ENCODE data around the gene ASB3. TPM values are rescaled to one million over a fixed set of nuclear protein-coding genes. Genes with fewer than 3 reads are reported as not detected.

ASB3 gene
- total RNA-seq, 2 donors from 2014 or later = 10.5 to 14.0 TPM

Other genes with a start within 250 kb of the ASB3 start
- 1 to 10 TPM; 2.1 to 5.9 TPM for gene CHAC2, start 19.1 kb downstream of the ASB3 start, total RNA-seq
- gene ERLEC1, start 91 bp upstream of the ASB3 start, total RNA-seq = 10 to 100 TPM; 43.8 to 86.7 TPM
- gene GPR75, start 73.0 kb upstream of the ASB3 start, total RNA-seq = 1 to 10 TPM; 2.1 to 4.0 TPM
- 10 to 100 TPM; 19.1 to 28.0 TPM for gene PSME4, start 184.0 kb upstream of the ASB3 start, total RNA-seq

Data from body of pancreas (tissue), 2 donors.